ENCODE results near the gene OBP2A. TPM values are rescaled to one million over a fixed set of nuclear protein-coding genes. Genes with fewer than 3 reads are reported as not detected.

The OBP2A gene
- total and polyA plus RNA-seq, 12 donors, result not detected

DNA sequence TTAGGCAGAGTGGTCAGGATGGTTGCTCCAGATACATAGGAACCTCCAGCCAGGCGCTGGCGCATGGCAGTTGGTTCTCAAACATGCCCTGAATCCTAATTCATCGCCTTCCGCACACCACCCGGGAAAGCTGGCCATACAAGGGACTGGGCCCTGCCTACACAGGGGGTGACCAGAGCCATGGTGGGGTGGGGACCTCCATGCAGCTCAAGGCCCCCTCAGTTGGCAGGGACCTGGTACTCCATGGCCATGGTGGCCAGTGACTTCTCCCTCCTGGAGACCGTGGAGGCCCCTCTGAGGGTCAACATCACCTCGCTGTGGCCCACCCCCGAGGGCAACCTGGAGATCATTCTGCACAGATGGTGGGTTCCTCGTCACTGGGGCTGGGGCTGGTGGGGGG lies 42.4 kb downstream of the OBP2A start:
- DNase-seq (no peak), ATAC-seq (no peak)
- TF ChIP-seq, protein P1, sequence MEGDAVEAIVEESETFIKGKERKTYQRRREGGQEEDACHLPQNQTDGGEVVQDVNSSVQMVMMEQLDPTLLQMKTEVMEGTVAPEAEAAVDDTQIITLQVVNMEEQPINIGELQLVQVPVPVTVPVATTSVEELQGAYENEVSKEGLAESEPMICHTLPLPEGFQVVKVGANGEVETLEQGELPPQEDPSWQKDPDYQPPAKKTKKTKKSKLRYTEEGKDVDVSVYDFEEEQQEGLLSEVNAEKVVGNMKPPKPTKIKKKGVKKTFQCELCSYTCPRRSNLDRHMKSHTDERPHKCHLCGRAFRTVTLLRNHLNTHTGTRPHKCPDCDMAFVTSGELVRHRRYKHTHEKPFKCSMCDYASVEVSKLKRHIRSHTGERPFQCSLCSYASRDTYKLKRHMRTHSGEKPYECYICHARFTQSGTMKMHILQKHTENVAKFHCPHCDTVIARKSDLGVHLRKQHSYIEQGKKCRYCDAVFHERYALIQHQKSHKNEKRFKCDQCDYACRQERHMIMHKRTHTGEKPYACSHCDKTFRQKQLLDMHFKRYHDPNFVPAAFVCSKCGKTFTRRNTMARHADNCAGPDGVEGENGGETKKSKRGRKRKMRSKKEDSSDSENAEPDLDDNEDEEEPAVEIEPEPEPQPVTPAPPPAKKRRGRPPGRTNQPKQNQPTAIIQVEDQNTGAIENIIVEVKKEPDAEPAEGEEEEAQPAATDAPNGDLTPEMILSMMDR (IDR thresholded peaks at IDR 0.05), result no peak
- Histone ChIP-seq H3K4me3 (no peak overlapping the region), H3K4me1 (no peaks in the 10 kb centered on the region), H3K9me3 (no peaks in the 10 kb centered on the region), H3K27me3 (peaks cover 0 to 20% (median 4%) of the 10 kb centered on the region in 7 donors), H3K27ac (no peak overlapping the region), H3K36me3 (no peaks in the 10 kb centered on the region)
- intact Hi-C loops (cut with DNase I), result no loop called here
- 95 to 96% methylated on average over 9 of the region's 9 CpGs for WGBS, 2 donors

DNA sequence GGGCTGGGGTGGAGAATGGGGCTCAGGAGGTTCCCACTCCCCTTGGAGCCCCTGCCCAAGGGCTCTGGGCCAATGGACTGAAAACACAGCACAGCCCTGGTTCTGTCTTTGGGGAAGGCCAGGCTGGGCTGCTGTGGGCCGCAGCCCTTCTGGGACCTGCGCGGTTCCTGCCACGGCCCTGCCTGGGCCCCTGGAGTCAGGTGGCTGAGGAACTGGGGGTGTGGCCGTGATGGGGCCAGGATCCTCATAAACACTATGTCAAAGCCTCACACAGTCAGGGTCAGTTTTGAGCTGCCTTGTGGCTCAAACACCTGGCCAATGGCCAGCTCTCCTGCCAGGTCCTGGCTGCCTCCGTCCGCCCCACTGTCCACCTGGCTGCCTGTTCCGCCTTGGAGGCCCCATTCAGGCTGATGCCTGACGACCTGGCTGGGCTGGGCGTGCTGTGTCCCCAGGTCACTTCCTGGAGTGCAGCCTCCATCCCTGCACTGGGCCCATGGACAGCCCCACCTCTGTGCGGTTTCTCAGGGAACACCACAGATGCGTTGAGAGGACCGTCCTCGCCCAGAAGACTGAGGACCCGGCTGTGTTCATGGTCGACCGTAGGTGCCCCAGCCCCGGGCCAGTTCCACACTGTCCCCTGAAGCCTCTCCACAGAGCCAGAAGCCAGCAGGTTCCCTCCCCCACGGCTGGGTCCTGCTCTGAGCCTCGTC lies 43.1 kb downstream of the OBP2A start:
- Histone ChIP-seq H3K27me3 (peaks cover 0 to 20% (median 4%) of the 10 kb centered on the region in 7 donors), H3K9me3 (no peaks in the 10 kb centered on the region), H3K36me3 (no peaks in the 10 kb centered on the region), H3K27ac (no peak overlapping the region), H3K4me3 (no peak overlapping the region), H3K4me1 (no peaks in the 10 kb centered on the region)
- TF ChIP-seq, protein P1 (IDR thresholded peaks at IDR 0.05), result no peak
- intact Hi-C loops (cut with DNase I), result no loop called here
- WGBS, 2 donors, result 87 to 89% methylated on average over 20 of the region's 20 CpGs
- ATAC-seq (peak in 1 of 8 donors; percentile 31), DNase-seq (no peak)

DNA sequence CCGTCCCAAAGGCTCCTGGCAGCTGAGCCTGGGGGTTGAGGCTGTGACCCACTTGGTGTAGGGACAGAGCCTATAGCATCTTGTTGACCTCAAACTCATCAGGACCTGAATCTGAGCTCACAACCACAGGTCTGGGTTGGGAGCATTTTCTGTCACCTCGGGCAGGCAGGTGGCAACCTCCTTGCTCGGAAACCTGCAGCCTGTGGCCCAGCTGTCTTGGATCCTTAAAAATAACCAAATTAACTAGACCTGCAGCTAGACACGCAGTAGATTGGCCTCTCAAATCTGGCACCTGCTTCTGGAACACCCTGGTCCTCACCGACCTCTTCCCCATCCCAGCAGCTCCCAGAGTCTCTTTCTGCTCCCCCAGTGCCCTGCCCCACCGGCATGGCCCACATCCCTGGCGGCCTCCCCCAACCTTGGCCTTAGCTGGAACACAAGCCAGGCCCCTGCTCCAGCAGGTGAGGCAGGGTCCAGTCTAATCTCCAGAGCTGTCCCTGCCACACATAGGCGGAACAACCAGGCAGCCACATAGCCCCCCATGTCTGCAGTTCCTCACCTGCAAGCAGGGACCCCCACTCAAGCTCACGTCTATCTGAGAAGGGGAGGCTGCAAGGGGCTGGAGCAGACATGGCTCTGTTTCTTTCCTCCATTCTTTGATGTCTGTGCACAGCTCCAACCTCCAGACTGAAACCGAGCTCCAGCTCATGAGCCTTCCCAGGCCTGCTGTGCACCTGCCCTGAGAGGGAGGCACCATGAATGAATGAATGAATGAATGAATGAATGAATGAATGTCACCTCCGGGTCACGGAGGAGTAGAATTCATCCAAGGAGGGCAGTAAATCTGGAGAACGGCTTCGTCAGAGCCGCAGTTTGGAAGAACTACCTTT lies 43.9 kb downstream of the OBP2A start:
- ATAC-seq (no peak), DNase-seq (no peak)
- no peak overlapping the region for H3K27ac ChIP-seq
- peaks cover 0 to 20% (median 4%) of the 10 kb centered on the region in 7 donors for H3K27me3 ChIP-seq
- H3K4me1 ChIP-seq, result no peaks in the 10 kb centered on the region
- H3K9me3 ChIP-seq, result peaks cover 0 to 7% (median 0%) of the 10 kb centered on the region in 11 donors
- intact Hi-C loops (cut with DNase I), result no loop called here
- WGBS, 2 donors, result 75% methylated on average over 15 of the region's 15 CpGs
- no peaks in the 10 kb centered on the region for H3K36me3 ChIP-seq
- no peak overlapping the region for H3K4me3 ChIP-seq
- TF ChIP-seq, protein P1 (IDR thresholded peaks at IDR 0.05), result no peak

DNA sequence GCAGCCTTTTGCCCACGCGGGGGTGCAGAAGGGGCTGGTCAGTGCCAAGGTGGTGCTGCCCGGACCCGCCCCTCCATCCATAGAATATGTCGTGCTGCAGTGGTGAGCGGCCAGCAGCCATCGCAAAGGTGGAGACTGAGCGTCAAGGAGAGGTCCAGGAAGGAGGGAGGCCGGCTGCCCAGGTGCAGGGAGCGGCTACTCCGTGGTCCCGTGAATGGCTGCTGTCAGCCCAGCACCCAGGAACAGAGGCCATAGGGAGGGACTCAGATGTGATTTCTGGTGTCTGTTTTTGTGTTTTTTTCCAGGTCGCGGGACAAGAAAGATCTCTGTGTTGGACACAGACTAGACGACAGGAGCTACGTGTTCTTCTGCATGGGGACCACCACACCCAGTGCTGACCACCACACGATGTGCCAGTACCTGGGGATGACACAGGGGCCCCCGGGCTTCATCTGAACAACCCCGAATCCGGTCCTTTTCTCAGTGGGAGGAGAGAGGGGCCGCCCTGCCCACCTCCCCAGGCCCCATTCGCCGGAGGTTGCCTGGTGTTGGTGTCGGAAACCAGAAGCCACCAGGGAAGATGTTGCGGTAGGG lies 44.7 kb downstream of the OBP2A start:
- TF ChIP-seq, protein P1 (IDR thresholded peaks at IDR 0.05), result no peak
- intact Hi-C loops (cut with DNase I), result no loop called here
- Histone ChIP-seq H3K27ac (no peak overlapping the region), H3K4me1 (no peaks in the 10 kb centered on the region), H3K36me3 (no peaks in the 10 kb centered on the region), H3K4me3 (no peak overlapping the region), H3K9me3 (peaks cover 0 to 14% (median 0%) of the 10 kb centered on the region in 11 donors), H3K27me3 (peaks cover 0 to 20% (median 4%) of the 10 kb centered on the region in 7 donors)
- DNase-seq, result no peak
- 81 to 84% methylated on average over 25 of the region's 25 CpGs for WGBS, 2 donors
- no peak for ATAC-seq
